K562 (cell line): ENCODE results near the gene XRCC5. TPM values are rescaled to one million over a fixed set of nuclear protein-coding genes. Genes with fewer than 3 reads are reported as not detected.
A peak's percentile ranks its signal among the peaks of the same experiment; 100 is the strongest.

ENCODE experiments used
- ATAC-seq: fragments of 200-7000 bp; cut with Tn5 transposase; 3 replicates; pipeline ENCODE4 v1.9.1; 2020; ENCODE audit warnings: moderate library complexity
- BruUV-seq: library from RNA; stranded (reverse); fragments of 400-500 nt; replicated peaks from 2 replicates; lab custom pipeline; 2021; lab: Mats Ljungman, UMichigan
- CTCF ChIA-PET: fragments of 300-600 bp; formaldehyde crosslinking; extraction: SDS; loops from one replicate; lab custom pipeline; 2021; ENCODE audit warnings: low intra/inter-chr PET ratio; lab: Yijun Ruan, JAX
- POLR2A ChIA-PET: fragments of 300-600, 350-650 bp; sonication (Branson Sonifier 250); formaldehyde crosslinking; extraction: SDS; loops from one replicate; lab custom pipeline; 2021; ENCODE audit warnings: antibody characterized with exemption, inconsistent platforms; lab: Yijun Ruan, JAX
- DNase-seq, 4 experiments: peaks; one replicate each; pipeline versions ENCODE4 v3.0.0 to v3.0.0-alpha.2; 2011 to 2018; ENCODE audit warnings: low spot score in 3 of 4, mixed read lengths in 3 of 4; ENCODE audit errors: extremely low read depth in 1 of 4
- FAIRE-seq: peaks from 2 replicates; lab custom pipeline; 2011; peaks lifted over from hg19 to GRCh38; lab: Jason Lieb, UNC
- H2AFZ ChIP-seq: 2 replicates; pipeline ENCODE4 v1.6.0; 2011; ENCODE audit warnings: low read depth, low read length, control low read depth, inconsistent platforms
- H3K27ac ChIP-seq: fragments of 200-600 bp; 3 replicates; pipeline ENCODE4 v1.8.0; 2011; ENCODE audit warnings: low read depth, mild to moderate bottlenecking, control low read depth, inconsistent platforms, low read length, moderate library complexity, mixed read lengths; ENCODE audit errors: extremely low read depth
- H3K27me3 ChIP-seq, 2 experiments: fragments of 300-600 bp in 1 of 2; 2 replicates in 1 of 2; 3 replicates in 1 of 2; pipeline versions ENCODE4 v1.6.0 to v1.8.0; 2011; ENCODE audit warnings: inconsistent platforms in 2 of 2, low read length in 2 of 2, mild to moderate bottlenecking in 1 of 2, mixed read lengths in 1 of 2, moderate library complexity in 1 of 2; ENCODE audit not compliant: control insufficient read depth in 2 of 2, insufficient read depth in 2 of 2
- H3K36me3 ChIP-seq: fragments of 300-600 bp; 3 replicates; pipeline ENCODE4 v1.8.0; 2011; ENCODE audit warnings: mild to moderate bottlenecking, low read length, inconsistent platforms; ENCODE audit not compliant: control insufficient read depth, insufficient read depth
- H3K4me1 ChIP-seq, 2 experiments: fragments of 200-600 bp in 1 of 2; replicated peaks in 1 of 2; 2 replicates in 1 of 2; 3 replicates in 1 of 2; pipeline versions ENCODE4 v1.5.1 to v1.8.0; 2011; ENCODE audit warnings: inconsistent platforms in 2 of 2, low read length in 2 of 2, mild to moderate bottlenecking in 1 of 2, mixed read lengths in 1 of 2, moderate library complexity in 1 of 2; ENCODE audit not compliant: control insufficient read depth in 2 of 2, insufficient read depth in 2 of 2
- H3K4me2 ChIP-seq: 2 replicates; pipeline ENCODE4 v1.6.1; 2011; ENCODE audit warnings: low read length, control low read depth, inconsistent platforms, mixed read lengths; ENCODE audit not compliant: insufficient read depth
- H3K4me3 ChIP-seq: fragments of 200-600 bp; sonication (generic), shearing (Covaris generic); 2 replicates; pipeline ENCODE4 v1.5.1; 2016; ENCODE audit warnings: control low read depth, inconsistent platforms
- H3K79me2 ChIP-seq: fragments of 200-600 bp; 3 replicates; pipeline ENCODE4 v1.8.0; 2011; ENCODE audit warnings: low read length, inconsistent platforms; ENCODE audit not compliant: control insufficient read depth, insufficient read depth
- H3K9ac ChIP-seq, 2 experiments: 2 replicates each; pipeline versions ENCODE4 v1.6.0 to v1.6.1; 2011; ENCODE audit warnings: low read depth in 2 of 2, low read length in 2 of 2, control low read depth in 1 of 2, inconsistent platforms in 1 of 2, mild to moderate bottlenecking in 1 of 2, mixed read lengths in 1 of 2; ENCODE audit not compliant: insufficient read depth in 1 of 2
- H3K9me1 ChIP-seq: one replicate; pipeline ENCODE4 v1.6.0; 2011; ENCODE audit warnings: inconsistent platforms, mild to moderate bottlenecking, low read length, moderate library complexity; ENCODE audit not compliant: control insufficient read depth, insufficient read depth
- H3K9me3 ChIP-seq: replicated peaks from 2 replicates; pipeline ENCODE4 v1.5.1; 2011; ENCODE audit warnings: low read depth, low read length, inconsistent platforms; ENCODE audit not compliant: control insufficient read depth, insufficient read depth
- H4K20me1 ChIP-seq: replicated peaks from 2 replicates; pipeline ENCODE4 v1.6.1; 2011; ENCODE audit warnings: low read length, inconsistent platforms, mixed read lengths; ENCODE audit not compliant: control insufficient read depth, insufficient read depth
- ATF1 ChIP-seq, 2 experiments: fragments of 450-650 bp in 1 of 2; IDR thresholded peaks; 2 replicates each; pipeline ENCODE4 v1.6.1; 2016; ENCODE audit warnings: missing compliant biosample characterization in 1 of 2, missing genetic modification characterization in 1 of 2
- C11orf30 ChIP-seq: fragments of 450-650 bp; IDR thresholded peaks from 2 replicates; pipeline ENCODE4 v1.6.1; 2016; ENCODE audit warnings: low read depth, mild to moderate bottlenecking
- HEY1 ChIP-seq: fragments of 250-450 bp; sonication (Bioruptor Pico); IDR thresholded peaks from 2 replicates; pipeline ENCODE4 v1.5.0; 2020; ENCODE audit warnings: mild to moderate bottlenecking, moderate library complexity, borderline replicate concordance
- MAFG ChIP-seq: fragments of 450-650 bp; conservative IDR thresholded peaks from 2 replicates; pipeline ENCODE4 v1.6.1; 2016; ENCODE audit warnings: missing genetic modification characterization, missing compliant biosample characterization
- MAFK ChIP-seq: IDR thresholded peaks from 2 replicates; pipeline ENCODE4 v1.6.1; 2011; ENCODE audit warnings: low read length, improper control_type of control experiment
- ZNF282 ChIP-seq: sonication (generic); formaldehyde crosslinking; IDR thresholded peaks from 2 replicates; pipeline ENCODE4 v1.8.1; 2023; ENCODE audit warnings: missing genetic modification reagents
- ZNF316 ChIP-seq: fragments of 450-650 bp; IDR thresholded peaks from 2 replicates; pipeline ENCODE4 v1.6.1; 2016
- ZNF57 ChIP-seq: fragments of 450-650 bp; formaldehyde crosslinking; IDR thresholded peaks from 2 replicates; pipeline ENCODE4 v1.4.0; 2020; ENCODE audit warnings: mild to moderate bottlenecking, moderate library complexity
- WGBS: fragments of 100-300 bp; shearing (Covaris generic); methylation state at CpG from one replicate; pipeline ENCODE4 v1.1.6; 2016; ENCODE audit warnings: low coverage, mixed read lengths; ENCODE audit not compliant: insufficient coverage; ENCODE audit errors: missing lambda C conversion rate; 5-methylcytosine and 5-hydroxymethylcytosine counted together
- in situ Hi-C: fragments of 300-500 bp; cut with MboI; formaldehyde crosslinking; loops from 4 replicates; pipeline ENCODE4 v1.15.0; 2018; ENCODE audit warnings: inconsistent platforms, mixed read lengths
- intact Hi-C: fragments of 100-400 bp; cut with micrococcal nuclease; formaldehyde crosslinking; loops from 2 replicates; pipeline ENCODE4 v1.14.2; 2022
- polyA plus RNA-seq, 8 experiments: library from polyadenylated mRNA; depleted of rRNA in 4 of 8; stranded (reverse) in 5 of 8; unstranded in 3 of 8; fragments of >200 nt; fragmentation: Nextera tagmentation in 2 of 8; fragmentation: Illumina TruSeq in 1 of 8; extraction: Ambion mirVana in 2 of 8; extraction: Trizol in 1 of 8; gene quantifications; 2 replicates each; pipeline versions ENCODE4 v1.2.1 to v1.2.3, GENCODE V29; 2011 to 2014; ENCODE audit warnings: inconsistent platforms in 1 of 8, missing spikeins in 1 of 8
- total RNA-seq, 7 experiments: library from RNA; depleted of rRNA in 6 of 7; stranded (reverse); fragments of >200 nt in 6 of 7; fragmentation: Illumina TruSeq in 2 of 7; extraction: Trizol in 2 of 7; gene quantifications; 2 replicates each; pipeline versions ENCODE4 v1.2.1 to v1.2.3, GENCODE V29; 2011 to 2021; ENCODE audit warnings: low replicate concordance in 1 of 7
- TF ChIP-seq, protein P1 (sequence below): fragments of 250-450 bp; sonication (Bioruptor Pico); IDR thresholded peaks from 2 replicates; pipeline ENCODE4 v1.8.0; 2022; ENCODE audit warnings: inconsistent platforms

XRCC5 gene
- total and polyA plus RNA-seq, 9 of the 15 experiments (the other 6 are each of a cell fraction or from before 2014, with no cell fraction given): 168 to 551 (median 297) TPM

DNA sequence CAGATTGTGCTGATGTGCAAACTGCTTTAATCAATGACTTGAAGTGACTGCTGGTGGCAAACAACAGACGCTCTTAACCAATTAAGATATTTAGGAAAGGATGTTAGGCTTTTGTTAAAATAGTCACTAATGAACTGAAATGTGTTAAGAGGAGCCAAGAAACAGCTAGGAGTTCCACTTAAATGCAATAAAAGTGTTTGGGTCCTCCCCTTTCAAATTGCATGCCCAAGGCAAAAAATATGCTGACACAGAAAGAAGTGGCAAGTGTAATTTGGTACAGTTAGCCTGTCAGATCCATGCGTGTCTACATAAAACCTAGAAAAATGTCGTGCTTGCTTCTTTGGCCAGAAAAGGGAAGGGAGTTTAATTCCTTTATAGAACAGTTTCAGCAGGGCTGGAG lies 61.9 kb downstream of the XRCC5 start:
- Histone ChIP-seq H3K9ac (no peak overlapping the region), H3K9me1 (no peaks in the 10 kb centered on the region), H3K27me3 (no peaks in the 10 kb centered on the region), H3K79me2 (peaks cover 17% of the 10 kb centered on the region; the same call in 1 of the 3 replicates), H3K4me1 (no peaks in the 10 kb centered on the region), H3K9me3 (no peaks in the 10 kb centered on the region), H2AFZ (no peak overlapping the region), H3K27ac (no peak overlapping the region), H4K20me1 (no peaks in the 10 kb centered on the region), H3K4me2 (no peak overlapping the region)
- CTCF ChIA-PET: no interaction called here
- 92% methylated on average over 3 of the region's 3 CpGs for WGBS
- BruUV-seq: no TSS peak
- intact Hi-C loops: no loop called here
- FAIRE-seq: no peak
- POLR2A ChIA-PET: interaction anchor here (0.6 kb wide), 1 partner anchor 11 kb away, joined by 3 read pairs; no protein-coding TSS in a partner anchor
- TF ChIP-seq C11orf30 (peak; percentile 60), ZNF57 (no peak), ATF1 (CRISPR knock-in tag; IDR thresholded peaks at IDR 0.05) (no peak), ATF1 (tag; IDR thresholded peaks at IDR 0.05) (no peak), ZNF282 (CRISPR knock-in tag) (no peak), MAFG (tag) (0 out of 2 replicates have a peak, but pooled peaks have one; percentile 30), HEY1 (no peak), MAFK (peak; percentile 27; the same call in 1 of the 2 replicates), ZNF316 (peak; percentile 71)
- TF ChIP-seq, protein P1, sequence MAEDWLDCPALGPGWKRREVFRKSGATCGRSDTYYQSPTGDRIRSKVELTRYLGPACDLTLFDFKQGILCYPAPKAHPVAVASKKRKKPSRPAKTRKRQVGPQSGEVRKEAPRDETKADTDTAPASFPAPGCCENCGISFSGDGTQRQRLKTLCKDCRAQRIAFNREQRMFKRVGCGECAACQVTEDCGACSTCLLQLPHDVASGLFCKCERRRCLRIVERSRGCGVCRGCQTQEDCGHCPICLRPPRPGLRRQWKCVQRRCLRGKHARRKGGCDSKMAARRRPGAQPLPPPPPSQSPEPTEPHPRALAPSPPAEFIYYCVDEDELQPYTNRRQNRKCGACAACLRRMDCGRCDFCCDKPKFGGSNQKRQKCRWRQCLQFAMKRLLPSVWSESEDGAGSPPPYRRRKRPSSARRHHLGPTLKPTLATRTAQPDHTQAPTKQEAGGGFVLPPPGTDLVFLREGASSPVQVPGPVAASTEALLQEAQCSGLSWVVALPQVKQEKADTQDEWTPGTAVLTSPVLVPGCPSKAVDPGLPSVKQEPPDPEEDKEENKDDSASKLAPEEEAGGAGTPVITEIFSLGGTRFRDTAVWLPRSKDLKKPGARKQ (CRISPR knock-in tag): no peak
- TF ChIP-seq, all 486 proteins: peak for 4
- H3K36me3 ChIP-seq: peaks cover 85% of the 10 kb centered on the region
- no peak for ATAC-seq
- DNase-seq: no peak
- no peak overlapping the region for H3K4me3 ChIP-seq
- in situ Hi-C loops: no loop called here
